HEK293 (cell line): Measurements from ENCODE around the gene CREB5.

ENCODE experiments used
- CTCF ChIA-PET: fragments of 350-600 bp; formaldehyde crosslinking; extraction: SDS; loops from one replicate; lab custom pipeline; 2021; ENCODE audit warnings: antibody characterized with exemption; lab: Yijun Ruan, JAX
- POLR2A ChIA-PET: fragments of 300-600 bp; formaldehyde crosslinking; extraction: SDS; loops from one replicate; lab custom pipeline; 2020; ENCODE audit warnings: antibody characterized with exemption, inconsistent platforms; lab: Yijun Ruan, JAX
- H3K27ac ChIP-seq: fragments of 200-500 bp; sonication (Bioruptor generic); 2 replicates; pipeline ENCODE4 v1.5.1; 2014; ENCODE audit warnings: low read depth, low read length, control low read depth, inconsistent platforms; ENCODE audit errors: extremely low read depth
- H3K36me3 ChIP-seq, 2 experiments: fragments of 200-500 bp in 1 of 2; sonication (Bioruptor generic) in 1 of 2; 1 replicate in 1 of 2; 2 replicates in 1 of 2; pipeline ENCODE4 v1.5.1; 2014 to 2017; ENCODE audit warnings: inconsistent platforms in 2 of 2, low read length in 2 of 2; ENCODE audit not compliant: control insufficient read depth in 2 of 2, insufficient read depth in 1 of 2
- H3K4me1 ChIP-seq: fragments of 200-500 bp; sonication (Bioruptor generic); 2 replicates; pipeline ENCODE4 v1.5.1; 2014; ENCODE audit warnings: mild to moderate bottlenecking, low read length, inconsistent platforms; ENCODE audit not compliant: control insufficient read depth, insufficient read depth
- H3K4me3 ChIP-seq: 2 replicates; pipeline ENCODE4 v1.5.1; 2011; ENCODE audit warnings: low read depth, mild to moderate bottlenecking, control low read depth, low read length, moderate library complexity
- H3K9me3 ChIP-seq: fragments of 200-500 bp; sonication (Bioruptor generic); 2 replicates; pipeline ENCODE4 v1.5.1; 2014; ENCODE audit warnings: low read depth, low read length, inconsistent platforms; ENCODE audit not compliant: control insufficient read depth, insufficient read depth
- BCL11A ChIP-seq: fragments of 450-650 bp; formaldehyde crosslinking; IDR thresholded peaks from 2 replicates; pipeline ENCODE4 v1.5.1; 2016; ENCODE audit warnings: low read depth, missing biosample characterization, missing genetic modification characterization
- KLF10 ChIP-seq: fragments of 450-650 bp; IDR thresholded peaks from 2 replicates; pipeline ENCODE4 v1.5.1; 2018; ENCODE audit warnings: missing biosample characterization, mild to moderate bottlenecking, missing genetic modification characterization
- KLF8 ChIP-seq: fragments of 450-650 bp; formaldehyde crosslinking; IDR thresholded peaks from 2 replicates; pipeline ENCODE4 v1.5.1; 2016; ENCODE audit warnings: missing biosample characterization, missing genetic modification characterization
- PRDM4 ChIP-seq: fragments of 450-650 bp; formaldehyde crosslinking; IDR thresholded peaks from 2 replicates; pipeline ENCODE4 v1.5.1; 2017; ENCODE audit warnings: missing biosample characterization, missing genetic modification characterization
- SP7 ChIP-seq: fragments of 450-650 bp; formaldehyde crosslinking; IDR thresholded peaks from 2 replicates; pipeline ENCODE4 v1.5.1; 2016; ENCODE audit warnings: missing biosample characterization, missing genetic modification characterization
- ZBTB1 ChIP-seq: fragments of 450-650 bp; formaldehyde crosslinking; IDR thresholded peaks from 2 replicates; pipeline ENCODE4 v1.5.1; 2016; ENCODE audit warnings: missing biosample characterization, missing genetic modification characterization
- ZBTB20 ChIP-seq: fragments of 450-650 bp; formaldehyde crosslinking; IDR thresholded peaks from 2 replicates; pipeline ENCODE4 v1.5.1; 2016; ENCODE audit warnings: missing biosample characterization, missing genetic modification characterization
- ZNF146 ChIP-seq: fragments of 450-650 bp; formaldehyde crosslinking; IDR thresholded peaks from 2 replicates; pipeline ENCODE4 v1.5.1; 2016; ENCODE audit warnings: missing biosample characterization, missing genetic modification characterization
- ZNF174 ChIP-seq: fragments of 450-650 bp; formaldehyde crosslinking; IDR thresholded peaks from 2 replicates; pipeline ENCODE4 v1.5.0; 2017; ENCODE audit warnings: missing biosample characterization, mild to moderate bottlenecking, missing genetic modification characterization
- ZNF280D ChIP-seq: fragments of 450-650 bp; formaldehyde crosslinking; IDR thresholded peaks from 2 replicates; pipeline ENCODE4 v1.5.1; 2016; ENCODE audit warnings: missing biosample characterization, missing genetic modification characterization
- ZNF324 ChIP-seq: fragments of 450-650 bp; formaldehyde crosslinking; IDR thresholded peaks from 2 replicates; pipeline ENCODE4 v1.5.1; 2016; ENCODE audit warnings: missing biosample characterization, missing genetic modification characterization
- ZNF335 ChIP-seq: fragments of 450-650 bp; formaldehyde crosslinking; conservative IDR thresholded peaks from 2 replicates; pipeline ENCODE4 v1.5.1; 2016; ENCODE audit warnings: missing biosample characterization, missing genetic modification characterization
- ZNF433 ChIP-seq: fragments of 450-650 bp; formaldehyde crosslinking; IDR thresholded peaks from 2 replicates; pipeline ENCODE4 v1.5.1; 2016; ENCODE audit warnings: missing biosample characterization, missing genetic modification characterization, low read depth
- ZNF549 ChIP-seq: fragments of 450-650 bp; IDR thresholded peaks from 2 replicates; pipeline ENCODE4 v1.5.1; 2018; ENCODE audit warnings: missing biosample characterization, missing genetic modification characterization, mild to moderate bottlenecking, inconsistent platforms, moderate library complexity
- ZNF791 ChIP-seq: fragments of 450-650 bp; formaldehyde crosslinking; IDR thresholded peaks from 2 replicates; pipeline ENCODE4 v1.5.1; 2016; ENCODE audit warnings: missing biosample characterization, missing genetic modification characterization
- ZNF792 ChIP-seq: fragments of 450-650 bp; formaldehyde crosslinking; IDR thresholded peaks from 2 replicates; pipeline ENCODE4 v1.5.1; 2016; ENCODE audit warnings: missing biosample characterization, missing genetic modification characterization
- TF ChIP-seq, protein P1 (sequence below): fragments of 450-650 bp; formaldehyde crosslinking; IDR thresholded peaks from 2 replicates; pipeline ENCODE4 v1.5.0; 2017; ENCODE audit warnings: missing biosample characterization, missing genetic modification characterization, borderline replicate concordance

The CREB5 gene

DNA sequence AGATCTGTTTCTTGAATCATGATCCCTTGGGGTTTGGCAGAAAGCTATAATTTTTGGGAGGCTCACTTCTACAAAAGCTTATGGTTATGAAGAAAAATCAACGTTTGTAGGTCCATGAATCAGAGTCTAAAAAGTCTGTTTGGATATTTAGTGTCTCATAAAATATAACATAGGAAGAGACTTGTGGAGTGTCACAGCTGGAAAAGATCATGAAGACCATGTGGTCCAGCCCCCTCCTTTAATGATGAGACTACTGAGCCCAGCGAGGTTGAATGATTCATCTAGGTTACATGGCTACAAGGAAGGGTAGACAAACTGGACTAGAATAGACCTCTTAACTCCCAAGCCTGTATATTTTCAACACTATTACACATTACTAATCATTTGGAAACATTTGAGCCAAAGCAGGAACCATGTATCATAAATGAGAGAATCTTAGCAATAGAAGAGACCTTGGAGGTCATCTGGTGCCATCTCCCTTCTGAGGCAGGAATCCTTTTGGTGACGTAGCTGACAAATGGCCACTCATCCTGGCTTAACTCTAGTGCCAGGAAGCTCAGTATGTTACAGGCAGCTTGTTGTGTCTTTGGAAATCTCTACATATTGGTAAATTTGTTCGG is 152.5 kb downstream of the CREB5 start:
- ChIA-PET POLR2A (no interaction called here), CTCF (no interaction called here)
- Histone ChIP-seq H3K27ac (no peak overlapping the region), H3K4me3 (no peak overlapping the region), H3K9me3 (no peaks in the 10 kb centered on the region), H3K36me3 (no peaks in the 10 kb centered on the region), H3K4me1 (0 out of 2 replicates have a peak, but pooled peaks cover 2% of the 10 kb centered on the region)
- no peak for TF ChIP-seq ZNF324 (tag by site-specific recombination)

- TF ChIP-seq ZBTB20 (tag by site-specific recombination) = no peak
- no peak for TF ChIP-seq ZNF792 (tag by site-specific recombination)
- no peak for TF ChIP-seq ZNF335 (tag by site-specific recombination)
- Histone ChIP-seq H3K9me3 (no peaks in the 10 kb centered on the region), H3K27ac (no peak overlapping the region), H3K4me3 (no peak overlapping the region), H3K36me3 (no peaks in the 10 kb centered on the region), H3K4me1 (0 out of 2 replicates have a peak, but pooled peaks cover 2% of the 10 kb centered on the region)
- CTCF ChIA-PET = no interaction called here
- POLR2A ChIA-PET = no interaction called here
These were observed 153.7 kb downstream of the CREB5 start for GRCh38 chr7:28565980-28566379.

- POLR2A ChIA-PET = no interaction called here
- TF ChIP-seq BCL11A = no peak
- TF ChIP-seq ZNF146 = no peak
- no peak for TF ChIP-seq ZNF433 (tag by site-specific recombination)
- no peak for TF ChIP-seq ZNF174
- no peak for TF ChIP-seq PRDM4 (tag by site-specific recombination)
- TF ChIP-seq, protein P1, sequence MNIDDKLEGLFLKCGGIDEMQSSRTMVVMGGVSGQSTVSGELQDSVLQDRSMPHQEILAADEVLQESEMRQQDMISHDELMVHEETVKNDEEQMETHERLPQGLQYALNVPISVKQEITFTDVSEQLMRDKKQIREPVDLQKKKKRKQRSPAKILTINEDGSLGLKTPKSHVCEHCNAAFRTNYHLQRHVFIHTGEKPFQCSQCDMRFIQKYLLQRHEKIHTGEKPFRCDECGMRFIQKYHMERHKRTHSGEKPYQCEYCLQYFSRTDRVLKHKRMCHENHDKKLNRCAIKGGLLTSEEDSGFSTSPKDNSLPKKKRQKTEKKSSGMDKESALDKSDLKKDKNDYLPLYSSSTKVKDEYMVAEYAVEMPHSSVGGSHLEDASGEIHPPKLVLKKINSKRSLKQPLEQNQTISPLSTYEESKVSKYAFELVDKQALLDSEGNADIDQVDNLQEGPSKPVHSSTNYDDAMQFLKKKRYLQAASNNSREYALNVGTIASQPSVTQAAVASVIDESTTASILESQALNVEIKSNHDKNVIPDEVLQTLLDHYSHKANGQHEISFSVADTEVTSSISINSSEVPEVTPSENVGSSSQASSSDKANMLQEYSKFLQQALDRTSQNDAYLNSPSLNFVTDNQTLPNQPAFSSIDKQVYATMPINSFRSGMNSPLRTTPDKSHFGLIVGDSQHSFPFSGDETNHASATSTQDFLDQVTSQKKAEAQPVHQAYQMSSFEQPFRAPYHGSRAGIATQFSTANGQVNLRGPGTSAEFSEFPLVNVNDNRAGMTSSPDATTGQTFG (tag by site-specific recombination) = no peak
- no peak for TF ChIP-seq ZBTB1 (tag by site-specific recombination)
- no peak for TF ChIP-seq ZNF280D (tag by site-specific recombination)
- TF ChIP-seq SP7 (tag by site-specific recombination) = no peak
- TF ChIP-seq ZNF791 = no peak
- TF ChIP-seq KLF10 (tag by site-specific recombination) = no peak
- no peak for TF ChIP-seq KLF8 (tag by site-specific recombination)
- no peak for TF ChIP-seq ZNF549 (tag by site-specific recombination)
- no peaks in the 10 kb centered on the region for H3K36me3 ChIP-seq
- no peak overlapping the region for H3K4me3 ChIP-seq
- no peaks in the 10 kb centered on the region for H3K9me3 ChIP-seq
- no peak overlapping the region for H3K27ac ChIP-seq
- peaks cover 27% of the 10 kb centered on the region for H3K4me1 ChIP-seq
- CTCF ChIA-PET = no interaction called here
These were observed 158.0 kb downstream of the CREB5 start for GRCh38 chr7:28570113-28570969.
